H1 (cell line): Measurements from ENCODE around the gene STAG1. TPM values are rescaled to one million over a fixed set of nuclear protein-coding genes. Genes with fewer than 3 reads are reported as not detected.

ENCODE experiments used
- EZH2 ChIP-seq: fragments of 200-600 bp; sonication (generic); IDR thresholded peaks from 2 replicates; pipeline ENCODE4 v1.7.1; 2012; ENCODE audit warnings: low read depth, mild to moderate bottlenecking, moderate library complexity, low read length, inconsistent platforms; ENCODE audit not compliant: severe bottlenecking
- KDM1A ChIP-seq: fragments of 200-600, 300-600 bp; sonication (generic); IDR thresholded peaks from 2 replicates; pipeline ENCODE4 v1.7.1; 2016; ENCODE audit warnings: mild to moderate bottlenecking, low read length, borderline replicate concordance
- TAF1 ChIP-seq: IDR thresholded peaks from 2 replicates; pipeline ENCODE4 v1.6.1; 2011; ENCODE audit warnings: mild to moderate bottlenecking, low read depth, low read length
- polyA plus RNA-seq, 7 experiments: library from polyadenylated mRNA; depleted of rRNA in 3 of 7; stranded (reverse) in 5 of 7; unstranded in 2 of 7; fragments of >200 nt in 5 of 7; fragments of 200-250 nt in 2 of 7; gene quantifications; 1 replicate in 5 of 7; 2 replicates in 1 of 7; 4 replicates in 1 of 7; pipeline versions ENCODE4 v1.2.1 to v1.2.3, GENCODE V29; 2011 to 2013; ENCODE audit warnings: missing spikeins in 2 of 7, mixed read lengths in 2 of 7
- total RNA-seq: library from RNA; stranded (reverse); fragmentation: NEBNext Ultra II Directional; extraction: Animal tissue kit (Norgen Biotek cat#: 25700); gene quantifications from 2 replicates; pipeline ENCODE4 v1.2.1, GENCODE V29; 2021

Gene STAG1
- total and polyA plus RNA-seq, 2 of the 8 experiments (the other 6 are each of a cell fraction or from before 2014, with no cell fraction given) = 4.6 to 23.4 TPM

- TF ChIP-seq EZH2 (no peak), TAF1 (peak; percentile 70), KDM1A (no peak)
Measured at GRCh38 chr3:136751316-136752171, 634 bp downstream of the STAG1 start (continued).
